ENCODE measurements around the gene SNX24.

DNA sequence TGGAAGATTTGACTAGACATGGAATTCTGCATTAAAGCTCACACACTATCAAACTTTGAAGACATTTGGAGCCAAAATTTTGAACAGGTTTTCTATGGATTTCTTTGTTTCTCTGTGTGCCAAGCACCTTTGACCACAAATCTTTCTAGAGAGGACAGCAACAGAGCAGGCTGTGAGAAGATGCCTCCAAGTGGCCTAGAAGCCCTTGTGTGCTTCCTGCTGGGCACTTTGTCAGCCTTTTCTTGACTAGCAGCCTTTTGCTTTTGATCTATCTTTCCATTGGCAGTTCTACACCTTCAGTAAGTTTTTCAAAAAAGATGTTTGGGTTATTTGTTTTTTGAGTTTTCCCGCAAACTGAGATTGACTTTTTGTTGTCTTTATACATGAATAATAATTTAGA is 84.6 kb downstream of the SNX24 start:
- TF ChIP-seq MAZ (IDR thresholded peaks at IDR 0.05; ENCODE audit: borderline replicate concordance, low read depth, low read length) (no peak), SMC3 (IDR thresholded peaks at IDR 0.05) (no peak), POLR2A (IDR thresholded peaks at IDR 0.05; ENCODE audit: low read length) (no peak), CEBPB (IDR thresholded peaks at IDR 0.05) (no peak)
- TF ChIP-seq, protein P1, sequence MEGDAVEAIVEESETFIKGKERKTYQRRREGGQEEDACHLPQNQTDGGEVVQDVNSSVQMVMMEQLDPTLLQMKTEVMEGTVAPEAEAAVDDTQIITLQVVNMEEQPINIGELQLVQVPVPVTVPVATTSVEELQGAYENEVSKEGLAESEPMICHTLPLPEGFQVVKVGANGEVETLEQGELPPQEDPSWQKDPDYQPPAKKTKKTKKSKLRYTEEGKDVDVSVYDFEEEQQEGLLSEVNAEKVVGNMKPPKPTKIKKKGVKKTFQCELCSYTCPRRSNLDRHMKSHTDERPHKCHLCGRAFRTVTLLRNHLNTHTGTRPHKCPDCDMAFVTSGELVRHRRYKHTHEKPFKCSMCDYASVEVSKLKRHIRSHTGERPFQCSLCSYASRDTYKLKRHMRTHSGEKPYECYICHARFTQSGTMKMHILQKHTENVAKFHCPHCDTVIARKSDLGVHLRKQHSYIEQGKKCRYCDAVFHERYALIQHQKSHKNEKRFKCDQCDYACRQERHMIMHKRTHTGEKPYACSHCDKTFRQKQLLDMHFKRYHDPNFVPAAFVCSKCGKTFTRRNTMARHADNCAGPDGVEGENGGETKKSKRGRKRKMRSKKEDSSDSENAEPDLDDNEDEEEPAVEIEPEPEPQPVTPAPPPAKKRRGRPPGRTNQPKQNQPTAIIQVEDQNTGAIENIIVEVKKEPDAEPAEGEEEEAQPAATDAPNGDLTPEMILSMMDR (IDR thresholded peaks at IDR 0.05) = no peak
- TF ChIP-seq, protein P2, sequence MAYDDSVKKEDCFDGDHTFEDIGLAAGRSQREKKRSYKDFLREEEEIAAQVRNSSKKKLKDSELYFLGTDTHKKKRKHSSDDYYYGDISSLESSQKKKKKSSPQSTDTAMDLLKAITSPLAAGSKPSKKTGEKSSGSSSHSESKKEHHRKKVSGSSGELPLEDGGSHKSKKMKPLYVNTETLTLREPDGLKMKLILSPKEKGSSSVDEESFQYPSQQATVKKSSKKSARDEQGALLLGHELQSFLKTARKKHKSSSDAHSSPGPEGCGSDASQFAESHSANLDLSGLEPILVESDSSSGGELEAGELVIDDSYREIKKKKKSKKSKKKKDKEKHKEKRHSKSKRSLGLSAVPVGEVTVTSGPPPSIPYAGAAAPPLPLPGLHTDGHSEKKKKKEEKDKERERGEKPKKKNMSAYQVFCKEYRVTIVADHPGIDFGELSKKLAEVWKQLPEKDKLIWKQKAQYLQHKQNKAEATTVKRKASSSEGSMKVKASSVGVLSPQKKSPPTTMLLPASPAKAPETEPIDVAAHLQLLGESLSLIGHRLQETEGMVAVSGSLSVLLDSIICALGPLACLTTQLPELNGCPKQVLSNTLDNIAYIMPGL (CRISPR knock-in tag; IDR thresholded peaks at IDR 0.05; ENCODE audit: borderline replicate concordance) = no peak
